HEK293T (cell line): ENCODE data around the gene RHOU.

Experiments used
- CTCF ChIA-PET: fragments of 350-600 bp; formaldehyde crosslinking; extraction: SDS; loops from one replicate; lab custom pipeline; 2021; ENCODE audit warnings: antibody characterized with exemption, inconsistent platforms; lab: Yijun Ruan, JAX
- POLR2A ChIA-PET: fragments of 350-600 bp; formaldehyde crosslinking; extraction: SDS; loops from one replicate; lab custom pipeline; 2020; ENCODE audit warnings: antibody characterized with exemption, inconsistent platforms; lab: Yijun Ruan, JAX
- DNase-seq: peaks from one replicate; pipeline ENCODE4 v3.0.0; 2012; ENCODE audit warnings: mixed read lengths; ENCODE audit errors: extremely low spot score
- ARNT ChIP-seq: fragments of 450-650 bp; IDR thresholded peaks from 2 replicates; pipeline ENCODE4 v1.6.1; 2017; ENCODE audit warnings: mild to moderate bottlenecking
- BHLHE40 ChIP-seq: fragments of 450-650 bp; IDR thresholded peaks from 2 replicates; pipeline ENCODE4 v1.6.1; 2016; ENCODE audit warnings: mild to moderate bottlenecking, moderate library complexity, borderline replicate concordance
- CTBP1 ChIP-seq: fragments of 450-650 bp; IDR thresholded peaks from 2 replicates; pipeline ENCODE4 v1.6.1; 2016; ENCODE audit warnings: borderline replicate concordance
- ELF4 ChIP-seq: fragments of 450-650 bp; IDR thresholded peaks from 2 replicates; pipeline ENCODE4 v1.6.1; 2017; ENCODE audit warnings: antibody characterized with exemption
- FOXA1 ChIP-seq: fragments of 450-650 bp; IDR thresholded peaks from 2 replicates; pipeline ENCODE4 v1.6.1; 2016; ENCODE audit warnings: mild to moderate bottlenecking
- FOXK2 ChIP-seq: fragments of 450-650 bp; IDR thresholded peaks from 2 replicates; pipeline ENCODE4 v1.6.1; 2016; ENCODE audit warnings: mild to moderate bottlenecking
- FOXM1 ChIP-seq: fragments of 450-650 bp; IDR thresholded peaks from 2 replicates; pipeline ENCODE4 v1.6.1; 2017; ENCODE audit warnings: mild to moderate bottlenecking, borderline replicate concordance
- HDGF ChIP-seq: fragments of 450-650 bp; IDR thresholded peaks from 2 replicates; pipeline ENCODE4 v1.6.1; 2017; ENCODE audit warnings: antibody characterized with exemption, borderline replicate concordance
- L3MBTL2 ChIP-seq: fragments of 450-650 bp; conservative IDR thresholded peaks from 2 replicates; pipeline ENCODE4 v1.6.1; 2016; ENCODE audit warnings: mild to moderate bottlenecking
- LEF1 ChIP-seq: fragments of 450-650 bp; IDR thresholded peaks from 2 replicates; pipeline ENCODE4 v1.6.1; 2017; ENCODE audit warnings: mild to moderate bottlenecking, borderline replicate concordance
- NFRKB ChIP-seq: fragments of 450-650 bp; IDR thresholded peaks from 2 replicates; pipeline ENCODE4 v1.6.1; 2016; ENCODE audit warnings: mild to moderate bottlenecking, moderate library complexity
- SP1 ChIP-seq: fragments of 450-650 bp; IDR thresholded peaks from 2 replicates; pipeline ENCODE4 v1.6.1; 2017
- SUZ12 ChIP-seq: fragments of 450-650 bp; IDR thresholded peaks from 2 replicates; pipeline ENCODE4 v1.6.1; 2016; ENCODE audit warnings: mild to moderate bottlenecking
- TARDBP ChIP-seq: fragments of 450-650 bp; IDR thresholded peaks from 2 replicates; pipeline ENCODE4 v1.6.1; 2016
- ZNF384 ChIP-seq: fragments of 450-650 bp; IDR thresholded peaks from 2 replicates; pipeline ENCODE4 v1.6.1; 2016
- TF ChIP-seq, protein P1 (sequence below): fragments of 450-650 bp; IDR thresholded peaks from 2 replicates; pipeline ENCODE4 v1.6.1; 2016

The RHOU gene

DNA sequence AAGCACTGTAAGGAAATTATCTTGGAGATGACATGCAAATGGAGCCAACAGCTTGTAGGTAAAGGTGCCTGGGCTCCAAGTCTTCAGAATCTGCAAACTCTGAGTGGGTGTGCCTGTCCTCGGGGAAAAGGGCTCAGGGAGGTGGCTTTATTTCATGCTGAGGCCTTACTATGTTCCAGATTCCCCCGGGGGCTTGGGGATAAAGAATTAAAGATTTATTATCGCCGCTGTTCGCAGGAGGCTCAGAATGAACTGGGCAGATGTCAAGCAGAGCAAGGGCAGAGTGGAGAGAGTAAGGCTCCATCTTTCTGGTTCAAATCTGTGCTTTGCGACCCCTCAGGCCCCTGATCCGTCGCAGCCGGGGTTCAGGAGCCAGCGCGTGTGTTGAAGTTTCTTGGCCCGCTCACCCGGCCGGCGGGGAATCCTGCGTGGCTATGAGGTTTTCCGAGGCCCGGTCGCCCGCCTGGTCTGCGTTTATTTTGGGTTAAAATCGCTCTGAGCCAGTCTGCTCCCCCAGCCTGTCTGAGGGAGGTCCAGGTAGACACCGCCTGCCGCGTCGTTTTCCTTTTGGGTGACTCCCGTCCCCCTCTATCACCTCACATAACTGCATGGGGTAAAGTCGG is 19.5 kb downstream of the RHOU start:
- DNase-seq, result no peak
- CTCF ChIA-PET, result no interaction called here
- no peak for TF ChIP-seq FOXK2
- no peak for TF ChIP-seq SUZ12
- TF ChIP-seq NFRKB, result no peak
- POLR2A ChIA-PET, result no interaction called here

DNA sequence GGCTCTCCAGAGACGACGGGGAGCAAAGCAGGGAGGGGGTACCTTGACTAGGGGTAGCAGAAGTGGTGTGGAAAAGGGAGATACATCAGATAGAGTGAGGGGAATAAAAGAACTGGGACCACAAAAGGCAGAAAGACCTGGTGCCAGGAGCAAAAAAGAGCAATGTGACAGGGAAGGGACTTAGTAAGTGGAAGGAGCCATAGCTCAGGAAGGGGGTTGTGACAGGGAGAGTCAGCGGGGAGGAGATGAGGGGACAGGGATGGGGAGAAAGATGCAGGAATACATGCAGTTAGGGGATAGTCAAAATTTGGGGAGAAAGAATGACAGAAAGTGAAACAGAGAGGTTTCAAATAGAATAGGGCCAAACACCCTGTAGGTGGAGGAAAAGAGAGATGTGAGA is 20.5 kb downstream of the RHOU start:
- POLR2A ChIA-PET, result no interaction called here
- no peak for TF ChIP-seq CTBP1
- no peak for TF ChIP-seq ZNF384
- no peak for TF ChIP-seq FOXK2
- TF ChIP-seq, protein P1, sequence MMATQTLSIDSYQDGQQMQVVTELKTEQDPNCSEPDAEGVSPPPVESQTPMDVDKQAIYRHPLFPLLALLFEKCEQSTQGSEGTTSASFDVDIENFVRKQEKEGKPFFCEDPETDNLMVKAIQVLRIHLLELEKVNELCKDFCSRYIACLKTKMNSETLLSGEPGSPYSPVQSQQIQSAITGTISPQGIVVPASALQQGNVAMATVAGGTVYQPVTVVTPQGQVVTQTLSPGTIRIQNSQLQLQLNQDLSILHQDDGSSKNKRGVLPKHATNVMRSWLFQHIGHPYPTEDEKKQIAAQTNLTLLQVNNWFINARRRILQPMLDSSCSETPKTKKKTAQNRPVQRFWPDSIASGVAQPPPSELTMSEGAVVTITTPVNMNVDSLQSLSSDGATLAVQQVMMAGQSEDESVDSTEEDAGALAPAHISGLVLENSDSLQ, result no peak
- CTCF ChIA-PET, result no interaction called here
- DNase-seq, result no peak

DNA sequence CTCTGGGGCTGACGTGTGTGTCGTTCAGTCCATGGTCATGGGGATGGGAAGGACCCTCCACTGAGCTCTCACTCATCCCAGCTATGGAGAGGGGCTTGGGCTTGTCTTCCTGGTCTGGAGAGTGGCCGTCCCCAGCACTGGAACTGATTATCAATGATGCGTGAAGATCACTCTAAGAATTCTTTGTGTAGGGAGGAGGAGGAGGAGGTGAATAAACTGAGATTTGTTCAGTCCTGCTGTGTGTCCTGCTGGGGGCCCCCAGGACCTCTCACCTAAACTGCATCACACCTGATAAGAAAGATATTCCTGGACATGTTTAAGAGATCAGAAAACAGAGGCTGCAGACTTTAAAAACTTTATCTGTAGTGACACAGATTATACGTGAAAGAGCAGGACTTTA is 21.2 kb downstream of the RHOU start:
- ChIA-PET POLR2A (no interaction called here), CTCF (no interaction called here)
- no peak for DNase-seq
- TF ChIP-seq CTBP1 (no peak), SP1 (no peak), ARNT (no peak), SUZ12 (no peak), NFRKB (no peak), FOXM1 (no peak), ELF4 (no peak), FOXA1 (no peak), LEF1 (no peak), TARDBP (no peak), L3MBTL2 (no peak), ZNF384 (no peak), HDGF (no peak), BHLHE40 (no peak)
- TF ChIP-seq, protein P1, result no peak

DNA sequence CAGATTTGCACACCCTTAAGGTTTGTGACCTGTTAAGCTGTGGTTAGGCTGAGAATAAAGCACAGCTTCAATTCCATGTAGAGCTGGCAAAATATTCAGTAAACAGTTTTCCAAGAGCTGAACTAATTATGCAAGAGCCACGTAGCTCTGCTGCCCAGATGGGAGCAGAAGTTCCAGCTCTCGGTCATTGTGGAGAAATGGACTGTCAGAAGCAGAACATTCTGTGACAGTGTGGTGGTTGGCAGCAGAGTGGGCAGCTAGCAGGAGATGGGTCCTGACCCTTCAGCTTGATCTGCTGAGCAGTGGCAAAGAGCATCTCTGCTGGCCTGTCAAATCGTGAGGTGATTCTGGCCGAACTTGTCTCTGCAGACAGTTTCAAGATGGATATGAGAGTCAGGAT is 23.2 kb downstream of the RHOU start:
- ChIA-PET POLR2A (interaction anchor here (1.0 kb wide), 1 partner anchor 141 kb away, joined by 3 read pairs; no protein-coding TSS in a partner anchor), CTCF (no interaction called here)
- no peak for DNase-seq
- TF ChIP-seq ZNF384 (no peak), FOXA1 (no peak), BHLHE40 (no peak), HDGF (no peak), CTBP1 (no peak), NFRKB (no peak), TARDBP (no peak), FOXK2 (no peak)

DNA sequence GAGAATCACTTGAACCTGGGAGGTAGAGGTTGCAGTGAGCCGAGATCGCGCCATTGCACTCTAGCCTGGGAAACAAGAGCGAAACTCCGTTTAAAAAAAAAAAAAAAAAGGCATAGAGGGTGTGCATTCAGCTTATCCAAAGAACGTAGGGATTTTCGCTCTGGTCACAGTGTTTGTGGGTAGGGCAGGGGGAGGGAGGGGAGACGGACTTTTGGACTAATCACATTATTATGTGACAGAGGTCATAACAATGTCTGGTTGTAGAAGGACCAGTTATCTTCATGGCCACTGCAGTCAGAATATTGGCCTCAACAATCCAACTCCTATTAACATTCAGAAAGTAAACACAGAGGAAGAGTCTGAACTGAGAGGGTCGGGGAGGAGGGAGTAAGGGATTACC is 25.7 kb downstream of the RHOU start:
- POLR2A ChIA-PET, result no interaction called here
- CTCF ChIA-PET, result interaction anchor here (0.7 kb wide), 1 partner anchor 134 kb away, joined by 3 read pairs; no protein-coding TSS in a partner anchor
- TF ChIP-seq CTBP1, result no peak
- TF ChIP-seq FOXA1, result no peak
- no peak for TF ChIP-seq HDGF
- TF ChIP-seq ELF4, result no peak
- no peak for DNase-seq

DNA sequence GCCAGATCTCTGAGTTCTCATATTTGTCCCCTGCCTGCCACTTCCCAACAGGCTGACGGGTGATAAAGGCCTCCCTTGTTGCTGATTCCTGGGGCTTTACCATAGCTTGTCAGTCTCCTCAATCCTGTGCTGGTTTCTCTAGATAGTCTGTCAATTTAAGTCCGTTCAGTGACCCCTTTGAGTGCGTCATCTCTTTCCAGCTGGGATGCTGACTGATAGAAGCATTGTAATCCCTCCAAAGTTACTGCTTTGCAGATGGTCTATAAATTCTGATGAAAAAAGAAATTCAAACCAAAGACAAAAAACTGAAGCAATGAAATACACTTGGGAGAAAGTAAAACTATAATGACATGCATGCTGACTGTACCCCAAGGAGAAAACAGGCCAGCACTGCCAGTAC is 28.3 kb downstream of the RHOU start:
- ChIA-PET POLR2A (no interaction called here), CTCF (no interaction called here)
- TF ChIP-seq SUZ12 (no peak), FOXK2 (no peak), CTBP1 (no peak), LEF1 (no peak), SP1 (no peak), ELF4 (no peak), HDGF (no peak), TARDBP (no peak), FOXA1 (no peak), BHLHE40 (no peak), ZNF384 (no peak), FOXM1 (no peak), ARNT (no peak), NFRKB (no peak), L3MBTL2 (no peak)
- TF ChIP-seq, protein P1, result no peak
- DNase-seq, result no peak

DNA sequence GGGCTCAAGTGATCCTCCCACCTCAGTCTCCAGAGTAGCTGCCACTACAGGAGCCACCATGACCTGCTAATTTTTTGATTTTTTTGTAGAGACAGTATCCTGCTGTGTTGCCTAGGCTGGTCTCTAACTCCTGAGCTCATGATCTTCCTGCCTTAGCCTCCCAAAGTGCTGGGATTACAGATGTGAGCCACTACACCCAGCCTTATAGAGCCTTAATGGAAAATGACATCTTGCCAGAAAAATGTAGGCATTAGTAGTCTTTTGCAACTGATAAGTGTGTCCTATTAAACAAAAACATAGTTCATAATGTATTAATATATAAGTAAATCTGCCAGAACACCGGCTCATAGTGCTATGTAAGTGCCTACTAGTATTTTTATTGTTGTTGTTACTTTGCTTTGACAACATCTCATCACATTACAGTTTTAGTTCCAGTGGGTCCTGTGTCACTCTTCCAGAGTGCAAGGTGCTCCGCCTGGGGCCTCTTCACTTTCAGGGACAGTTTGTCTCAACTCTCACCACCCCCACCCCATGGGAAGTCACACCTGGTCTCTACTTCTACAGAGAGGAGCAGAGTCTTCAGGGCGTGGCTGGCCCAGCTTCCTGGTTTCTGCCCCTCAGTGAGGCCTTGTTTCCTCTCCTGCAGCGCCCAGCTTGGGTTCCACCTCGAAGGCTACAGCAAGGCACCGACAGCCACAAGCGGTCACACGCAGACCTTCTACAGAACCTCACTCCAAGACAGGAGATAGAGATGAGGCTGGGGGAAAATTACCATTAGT is 30.1 kb downstream of the RHOU start:
- POLR2A ChIA-PET, result no interaction called here
- no peak for TF ChIP-seq SP1
- TF ChIP-seq ELF4, result no peak
- TF ChIP-seq LEF1, result no peak
- TF ChIP-seq L3MBTL2, result no peak
- no peak for TF ChIP-seq FOXK2
- no peak for TF ChIP-seq FOXA1
- TF ChIP-seq HDGF, result no peak
- TF ChIP-seq BHLHE40, result no peak
- no peak for TF ChIP-seq CTBP1
- TF ChIP-seq, protein P1, result no peak
- TF ChIP-seq NFRKB, result no peak
- TF ChIP-seq SUZ12, result no peak
- no peak for TF ChIP-seq FOXM1
- no peak for TF ChIP-seq ZNF384
- TF ChIP-seq ARNT, result no peak
- no peak for TF ChIP-seq TARDBP
- DNase-seq, result no peak
- CTCF ChIA-PET, result interaction anchor here (1.0 kb wide), 1 partner anchor 462 kb away, joined by 3 read pairs; no protein-coding TSS in a partner anchor
